Skeletal muscle satellite cell (primary cell): ENCODE data around the gene JOSD2.

Source experiments
- H3K27me3 ChIP-seq: 2 replicates; pipeline ENCODE4 v1.7.0; 2013; ENCODE audit warnings: low read length; ENCODE audit not compliant: control insufficient read depth, insufficient read depth
- H3K36me3 ChIP-seq: 2 replicates; pipeline ENCODE4 v1.7.0; 2013; ENCODE audit warnings: mild to moderate bottlenecking, control low read depth, low read length; ENCODE audit not compliant: insufficient read depth
- H3K4me1 ChIP-seq: 2 replicates; pipeline ENCODE4 v1.7.0; 2013; ENCODE audit warnings: low read length; ENCODE audit not compliant: control insufficient read depth, insufficient read depth
- H3K4me2 ChIP-seq: 2 replicates; pipeline ENCODE4 v1.7.0; 2013; ENCODE audit warnings: mild to moderate bottlenecking, low read length
- H3K4me3 ChIP-seq: 2 replicates; pipeline ENCODE4 v1.7.0; 2013; ENCODE audit warnings: low read length
- H3K9ac ChIP-seq: 2 replicates; pipeline ENCODE4 v1.7.0; 2013; ENCODE audit warnings: mild to moderate bottlenecking, low read depth, low read length, moderate library complexity
- H3K9me3 ChIP-seq: replicated peaks from 2 replicates; pipeline ENCODE4 v1.7.0; 2013; ENCODE audit warnings: mild to moderate bottlenecking, control low read depth, low read length

JOSD2 gene

DNA sequence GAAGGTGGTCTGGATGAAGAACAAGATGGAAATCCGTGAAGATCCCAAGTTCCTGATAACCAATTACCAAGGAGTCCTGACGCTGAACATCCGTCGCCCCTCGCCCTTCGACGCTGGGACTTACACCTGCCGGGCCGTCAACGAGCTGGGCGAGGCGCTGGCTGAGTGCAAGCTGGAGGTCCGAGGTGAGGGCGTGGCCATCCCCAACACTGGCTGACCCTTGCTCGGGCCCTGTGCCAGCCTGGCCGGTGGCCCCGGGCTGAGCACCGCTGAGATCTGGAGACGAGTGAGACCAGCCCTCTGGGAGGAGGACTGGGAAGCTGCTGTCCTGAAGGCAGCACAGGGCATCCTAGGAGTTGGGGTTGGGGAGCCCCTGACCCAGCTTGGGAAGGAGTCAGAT, 46.6 kb downstream of the JOSD2 start:
- Histone ChIP-seq H3K9me3 (no peaks in the 10 kb centered on the region), H3K27me3 (no peaks in the 10 kb centered on the region), H3K4me1 (peaks cover 11% of the 10 kb centered on the region), H3K4me3 (no peak overlapping the region), H3K4me2 (no peak overlapping the region), H3K9ac (no peak overlapping the region), H3K36me3 (no peaks in the 10 kb centered on the region)

DNA sequence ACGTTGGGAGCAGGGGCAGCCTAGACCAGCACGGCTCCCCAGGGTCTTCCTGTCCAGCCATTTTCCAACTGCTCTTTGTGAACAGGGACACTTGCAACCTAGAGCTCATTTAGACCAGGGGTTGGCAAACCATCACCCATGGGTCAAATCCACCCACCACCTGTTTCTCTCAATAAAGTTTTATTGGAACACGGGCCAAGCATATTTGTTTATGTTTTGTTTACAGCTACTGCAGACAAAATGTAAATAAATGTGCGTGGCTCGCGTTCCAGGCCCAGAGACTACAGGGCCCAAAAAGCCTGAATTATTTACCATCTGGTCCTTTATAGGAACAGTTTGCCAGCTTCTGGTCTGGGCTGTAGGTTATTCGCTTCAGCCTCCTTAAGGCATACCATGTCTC, 48.0 kb downstream of the JOSD2 start:
- Histone ChIP-seq H3K4me2 (no peak overlapping the region), H3K9me3 (no peaks in the 10 kb centered on the region), H3K4me3 (no peak overlapping the region), H3K36me3 (no peaks in the 10 kb centered on the region), H3K27me3 (peaks cover 4% of the 10 kb centered on the region), H3K9ac (no peak overlapping the region), H3K4me1 (peaks cover 11% of the 10 kb centered on the region)

DNA sequence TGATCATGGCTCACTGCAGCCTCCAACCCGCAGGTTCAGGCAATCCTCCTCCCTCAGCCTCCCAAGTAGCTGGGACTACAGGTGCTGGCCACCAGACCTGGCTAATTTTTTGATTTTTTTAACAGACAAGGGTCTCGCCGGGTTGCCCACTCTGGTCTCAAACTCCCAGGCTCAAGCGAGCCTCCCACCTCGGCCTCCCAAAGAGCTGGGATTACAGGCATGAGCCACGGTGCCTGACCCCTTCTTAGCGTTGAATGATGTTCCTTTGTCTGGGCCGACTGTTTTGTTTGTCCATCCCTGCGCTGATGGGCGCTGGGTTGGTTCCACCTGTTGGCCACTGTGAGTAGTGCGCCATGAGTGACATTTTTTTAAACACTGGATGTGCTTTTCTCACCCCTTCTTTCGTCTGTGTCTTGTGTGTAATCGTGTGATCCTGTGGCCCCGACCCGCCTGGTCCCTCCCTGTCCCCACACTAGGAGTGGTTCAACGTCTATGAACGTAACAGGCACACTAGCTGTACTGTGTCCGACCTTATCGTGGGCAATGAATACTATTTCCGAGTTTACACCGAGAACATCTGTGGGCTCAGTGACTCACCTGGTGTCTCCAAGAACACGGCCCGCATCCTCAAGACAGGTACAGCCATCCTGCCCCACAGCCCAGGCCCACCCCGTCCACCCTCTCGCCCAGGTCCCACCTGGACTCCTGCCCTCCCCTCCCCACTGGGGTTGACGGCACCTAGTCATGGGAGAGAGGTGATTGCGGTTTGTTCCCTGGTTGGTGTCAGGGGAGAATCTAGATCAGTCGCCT, 49.7 kb downstream of the JOSD2 start:
- peaks cover 7% of the 10 kb centered on the region for H3K27me3 ChIP-seq

DNA sequence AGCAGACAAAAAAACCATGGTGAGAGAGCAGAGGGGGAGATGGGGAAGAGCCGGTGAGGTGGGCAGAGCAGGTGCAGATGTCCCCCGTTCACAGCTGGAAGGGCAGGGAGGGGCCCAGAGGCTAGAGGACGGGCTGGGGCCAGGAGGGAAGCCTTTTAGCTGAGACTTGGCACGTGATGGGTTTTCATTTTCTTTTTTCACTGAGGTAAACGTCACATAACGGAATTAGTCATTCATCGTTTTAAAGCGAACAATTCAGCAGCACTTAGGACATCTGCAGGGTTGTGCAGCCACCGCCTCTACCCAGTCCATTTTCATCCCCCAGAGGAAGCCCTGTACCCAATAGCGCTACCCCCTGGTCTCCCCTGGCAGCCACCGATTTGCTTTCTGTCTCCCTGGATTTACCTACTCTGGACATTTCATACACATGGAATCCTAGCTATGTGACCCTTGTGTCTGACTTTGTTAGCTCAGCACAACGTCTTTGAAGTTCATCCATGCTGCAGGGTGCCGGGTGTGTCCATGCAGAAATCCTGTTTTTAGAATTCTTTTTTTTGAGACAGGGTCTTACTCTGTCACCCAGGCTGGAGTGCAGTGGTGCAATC, 50.7 kb downstream of the JOSD2 start:
- H3K27me3 ChIP-seq = peaks cover 7% of the 10 kb centered on the region
- no peaks in the 10 kb centered on the region for H3K9me3 ChIP-seq
- peak overlapping the region; percentile 37 for H3K4me2 ChIP-seq
- no peaks in the 10 kb centered on the region for H3K36me3 ChIP-seq
- H3K4me3 ChIP-seq = no peak overlapping the region
- peaks cover 6% of the 10 kb centered on the region for H3K4me1 ChIP-seq
- no peak overlapping the region for H3K9ac ChIP-seq

More for the DNA sequence above, 49.7 kb downstream of the JOSD2 start:
- H3K9me3 ChIP-seq = no peaks in the 10 kb centered on the region
- H3K36me3 ChIP-seq = no peaks in the 10 kb centered on the region
- H3K4me3 ChIP-seq = no peak overlapping the region
- peaks cover 9% of the 10 kb centered on the region for H3K4me1 ChIP-seq
- H3K4me2 ChIP-seq = no peak overlapping the region
- no peak overlapping the region for H3K9ac ChIP-seq

DNA sequence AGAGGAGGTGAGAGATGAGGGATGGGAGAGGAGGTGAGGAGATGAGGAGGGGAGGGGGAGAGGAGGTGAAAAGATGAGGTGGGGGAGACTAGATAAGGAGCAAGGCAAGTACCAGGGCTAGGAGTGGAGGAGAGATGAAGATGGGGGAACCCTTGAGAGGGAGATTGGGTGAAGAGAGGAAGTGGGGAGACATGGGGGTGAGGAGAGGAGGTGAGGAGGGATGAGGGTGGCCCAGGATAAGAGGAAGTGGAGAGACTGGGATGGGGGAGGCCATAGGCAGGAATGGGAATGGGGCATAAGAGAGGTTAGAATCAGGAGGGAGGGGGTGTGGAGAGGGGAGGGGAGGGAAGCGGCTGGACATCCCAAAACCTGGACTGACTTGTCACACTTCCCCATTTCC, 51.4 kb downstream of the JOSD2 start:
- Histone ChIP-seq H3K36me3 (no peaks in the 10 kb centered on the region), H3K27me3 (peaks cover 7% of the 10 kb centered on the region), H3K9ac (no peak overlapping the region), H3K4me1 (peaks cover 6% of the 10 kb centered on the region), H3K9me3 (no peaks in the 10 kb centered on the region), H3K4me2 (no peak overlapping the region), H3K4me3 (no peak overlapping the region)

DNA sequence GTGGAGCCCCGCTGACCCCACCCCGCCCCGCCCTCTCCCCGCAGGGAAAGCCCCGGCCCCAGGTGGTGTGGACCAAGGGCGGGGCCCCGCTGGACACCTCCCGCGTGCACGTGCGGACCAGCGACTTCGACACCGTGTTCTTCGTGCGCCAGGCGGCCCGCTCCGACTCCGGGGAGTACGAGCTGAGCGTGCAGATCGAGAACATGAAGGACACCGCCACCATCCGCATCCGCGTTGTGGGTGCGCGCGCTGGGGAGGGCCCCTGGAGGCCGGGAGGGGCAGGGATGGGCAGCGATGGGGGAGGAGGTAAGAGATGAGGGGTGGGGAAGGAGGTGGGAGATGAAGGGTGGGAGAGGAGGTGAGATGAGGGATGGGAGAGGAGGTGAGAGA, 51.9 kb downstream of the JOSD2 start:
- Histone ChIP-seq H3K9me3 (no peaks in the 10 kb centered on the region), H3K36me3 (no peaks in the 10 kb centered on the region), H3K27me3 (peaks cover 7% of the 10 kb centered on the region), H3K4me3 (no peak overlapping the region), H3K4me1 (peaks cover 6% of the 10 kb centered on the region), H3K9ac (no peak overlapping the region), H3K4me2 (no peak overlapping the region)

DNA sequence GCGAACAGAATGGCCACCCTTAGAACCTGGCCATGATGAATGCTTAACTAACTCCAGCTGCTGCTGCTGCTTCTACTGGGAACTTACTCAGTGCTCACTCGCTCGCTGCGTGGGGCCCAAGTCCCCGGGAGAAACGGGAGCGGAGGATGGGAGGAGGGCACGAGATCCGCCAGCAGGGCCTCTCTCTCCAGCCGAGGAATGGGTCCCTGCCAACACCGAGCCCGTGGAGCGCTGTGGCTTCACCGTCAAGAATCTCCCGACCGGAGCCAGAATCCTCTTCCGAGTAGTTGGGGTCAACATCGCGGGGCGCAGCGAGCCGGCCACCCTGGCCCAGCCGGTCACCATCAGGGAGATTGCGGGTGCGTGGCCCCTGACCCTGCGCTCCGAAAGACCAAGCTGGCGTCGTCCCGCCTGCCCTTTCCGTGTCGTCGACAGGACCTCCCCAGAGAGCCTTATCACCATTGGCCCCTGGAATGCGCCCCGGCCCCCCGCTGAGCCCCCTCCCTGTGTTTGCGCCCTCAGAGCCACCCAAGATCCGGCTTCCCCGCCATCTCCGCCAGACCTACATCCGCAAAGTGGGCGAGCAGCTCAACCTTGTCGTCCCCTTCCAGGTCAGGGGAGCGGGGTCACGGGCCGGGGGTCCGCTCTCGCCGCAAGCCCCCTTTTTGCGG, 52.5 kb downstream of the JOSD2 start:
- no peaks in the 10 kb centered on the region for H3K9me3 ChIP-seq
- H3K36me3 ChIP-seq = no peaks in the 10 kb centered on the region
- H3K27me3 ChIP-seq = peaks cover 7% of the 10 kb centered on the region
- no peak overlapping the region for H3K9ac ChIP-seq
- no peak overlapping the region for H3K4me3 ChIP-seq
- H3K4me1 ChIP-seq = peaks cover 6% of the 10 kb centered on the region
- no peak overlapping the region for H3K4me2 ChIP-seq

DNA sequence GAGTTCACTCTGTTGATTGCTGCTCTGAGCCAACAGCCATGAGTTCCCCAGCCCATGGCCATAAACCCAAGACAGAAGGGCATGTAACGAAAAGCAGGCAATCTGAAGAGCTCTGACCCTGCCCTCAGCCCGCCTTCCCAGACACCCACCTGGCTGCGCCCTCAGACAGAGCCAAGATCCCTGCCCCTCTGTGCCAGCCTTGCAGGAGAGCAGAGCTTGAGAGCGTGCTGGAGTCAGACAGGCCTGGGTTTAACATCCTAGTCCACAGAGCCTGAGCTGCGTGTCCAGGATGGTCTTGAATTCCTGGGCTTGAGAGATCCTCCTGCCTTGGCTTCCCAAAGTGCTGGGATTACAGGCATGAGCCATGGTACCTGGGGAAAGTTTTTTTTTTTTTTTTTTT, 53.7 kb downstream of the JOSD2 start:
- Histone ChIP-seq H3K4me3 (no peak overlapping the region), H3K9me3 (no peaks in the 10 kb centered on the region), H3K9ac (no peak overlapping the region), H3K27me3 (peaks cover 7% of the 10 kb centered on the region), H3K4me1 (peaks cover 6% of the 10 kb centered on the region), H3K36me3 (no peaks in the 10 kb centered on the region), H3K4me2 (no peak overlapping the region)
